GM21367 (cell line): ENCODE results near the gene SSUH2.
"Not testable (repeated sequence)": the region's sequence is repeated elsewhere in the genome, so short reads cannot be mapped to it uniquely, and the experiment has no call there.

ENCODE experiments used
- ATAC-seq: cut with Tn5 transposase; IDR thresholded peaks from one replicate; pipeline ENCODE4 v1.9.1; 2021; ENCODE audit not compliant: unreplicated experiment

Gene SSUH2

GRCh38 chr3:8660175-8661118 is 15.8 kb upstream of the SSUH2 start:
- ATAC-seq, result no peak

- ATAC-seq, result no peak
These were observed 14.6 kb upstream of the SSUH2 start for GRCh38 chr3:8659242-8659641.

- ATAC-seq, result peak; percentile 86
These were observed 14.0 kb upstream of the SSUH2 start for GRCh38 chr3:8658306-8659212.

GRCh38 chr3:8657804-8658305 is 13.3 kb upstream of the SSUH2 start:
- ATAC-seq, result peak; percentile 30

GRCh38 chr3:8656240-8656639 is 11.6 kb upstream of the SSUH2 start:
- no peak for ATAC-seq

GRCh38 chr3:8655387-8655835 is 10.8 kb upstream of the SSUH2 start:
- no peak for ATAC-seq

GRCh38 chr3:8654572-8655329 is 10.2 kb upstream of the SSUH2 start:
- not testable (repeated sequence) for ATAC-seq

- no peak for ATAC-seq
These were observed 9.3 kb upstream of the SSUH2 start for GRCh38 chr3:8653800-8654408.

- no peak for ATAC-seq
These were observed 7.9 kb upstream of the SSUH2 start for GRCh38 chr3:8652324-8652987.

- no peak for ATAC-seq
These were observed 7.1 kb upstream of the SSUH2 start for GRCh38 chr3:8651418-8652323.

GRCh38 chr3:8650583-8651416 is 6.2 kb upstream of the SSUH2 start:
- no peak for ATAC-seq

- no peak for ATAC-seq
These were observed 5.2 kb upstream of the SSUH2 start for GRCh38 chr3:8649757-8650156.

GRCh38 chr3:8648909-8649741 is 4.5 kb upstream of the SSUH2 start:
- no peak for ATAC-seq

GRCh38 chr3:8647137-8647985 is 2.8 kb upstream of the SSUH2 start:
- ATAC-seq, result no peak

- ATAC-seq, result no peak
These were observed 1.8 kb upstream of the SSUH2 start for GRCh38 chr3:8646313-8646938.

- ATAC-seq, result no peak
These were observed 1.1 kb upstream of the SSUH2 start for GRCh38 chr3:8645712-8646111.
